Esophagus muscularis mucosa (tissue), 4 donors: ENCODE measurements around the gene OR5B2. TPM values are rescaled to one million over a fixed set of nuclear protein-coding genes. Genes with fewer than 3 reads are reported as not detected.

Experiments used
- DNase-seq: peaks from one replicate; pipeline ENCODE4 v3.0.0-alpha.2; 2017; ENCODE audit errors: extremely low spot score
- H3K27ac ChIP-seq, 4 donors: fragments of 200-600 bp; sonication (generic); replicated peaks in 1 of 4; 1 replicate in 3 of 4; 2 replicates in 1 of 4; pipeline ENCODE4 v1.5.1; 2016 to 2019; ENCODE audit warnings: mild to moderate bottlenecking in 1 of 4
- H3K27me3 ChIP-seq, 4 donors: fragments of 200-600 bp; sonication (generic); one replicate each; pipeline versions ENCODE4 v1.5.1 to v1.6.0; 2016 to 2019
- H3K36me3 ChIP-seq, 4 donors: fragments of 200-600 bp; sonication (generic); one replicate each; pipeline ENCODE4 v1.5.1; 2016 to 2019
- H3K4me1 ChIP-seq, 4 donors: fragments of 200-600 bp; sonication (generic); one replicate each; pipeline ENCODE4 v1.5.1; 2016 to 2019
- H3K4me3 ChIP-seq, 4 donors: fragments of 200-600 bp; sonication (generic); 1 replicate in 2 of 4; 2 replicates in 2 of 4; pipeline ENCODE4 v1.5.1; 2016 to 2019; ENCODE audit warnings: mild to moderate bottlenecking in 4 of 4, moderate library complexity in 1 of 4
- H3K9me3 ChIP-seq, 4 donors: fragments of 200-600 bp; sonication (generic); 1 replicate in 3 of 4; 2 replicates in 1 of 4; pipeline ENCODE4 v1.5.1; 2016 to 2019
- CTCF ChIP-seq, 3 experiments: fragments of 200-600 bp in 2 of 3; fragments of 450-650 bp in 1 of 3; sonication (generic) in 2 of 3; IDR thresholded peaks; one replicate each; pipeline ENCODE4 v1.5.1; 2017 to 2019; ENCODE audit warnings: antibody characterized with exemption in 3 of 3, mild to moderate bottlenecking in 2 of 3, moderate library complexity in 1 of 3
- EP300 ChIP-seq: sonication (generic); formaldehyde crosslinking; IDR thresholded peaks from one replicate; pipeline ENCODE4 v1.6.1; 2017; ENCODE audit warnings: antibody characterized with exemption
- POLR2A ChIP-seq: fragments of 450-650 bp; IDR thresholded peaks from one replicate; pipeline ENCODE4 v1.6.1; 2017; ENCODE audit warnings: antibody characterized with exemption, moderate library complexity, mild to moderate bottlenecking, low read depth
- POLR2AphosphoS5 ChIP-seq, 2 donors: sonication (generic); formaldehyde crosslinking; IDR thresholded peaks; one replicate each; pipeline ENCODE4 v1.6.1; 2017; ENCODE audit warnings: antibody characterized with exemption in 2 of 2
- WGBS: methylation state at CpG from one replicate; pipeline ENCODE4 v1.1.5; 2018; 5-methylcytosine and 5-hydroxymethylcytosine counted together
- intact Hi-C: fragments of 100-400 bp; cut with DNase I; formaldehyde crosslinking; loops from one replicate; pipeline ENCODE4 v1.15.1; 2023
- total RNA-seq, 4 donors: library from RNA; depleted of rRNA; stranded (reverse); fragments of >200 nt; gene quantifications; one replicate each; pipeline versions ENCODE4 v1.1.0 to v1.2.1, GENCODE V29; 2016

OR5B2 gene
- total RNA-seq, 4 donors from 2014 or later, result not detected

GRCh38 chr11:58444300-58444699, 16.4 kb upstream of the OR5B2 start:
- no peak for TF ChIP-seq CTCF (IDR thresholded peaks at IDR 0.05)
- no peak for TF ChIP-seq EP300

GRCh38 chr11:58442136-58442535, 14.2 kb upstream of the OR5B2 start, which contains the start of gene OR5B12:
TSS of gene OR5B12 (minus strand) at chr11:58442236. CDS start at chr11:58440151, 2,085 bp downstream.
- peaks cover 0 to 41% (median 13%) of the 10 kb centered on the region in 4 donors for H3K9me3 ChIP-seq
- intact Hi-C loops, result no loop called here
- no peaks in the 10 kb centered on the region for H3K36me3 ChIP-seq
- WGBS, result 94% methylated on average over 1 of the region's 1 CpG
- H3K4me3 ChIP-seq, result no peak within 1 kb of the TSS
- no peaks in the 10 kb centered on the region for H3K27me3 ChIP-seq
- no peak for DNase-seq
- no peaks in the 10 kb centered on the region for H3K4me1 ChIP-seq
- TF ChIP-seq CTCF (IDR thresholded peaks at IDR 0.05) (no peak), EP300 (no peak), POLR2AphosphoS5 (IDR thresholded peaks at IDR 0.05) (no peak), POLR2A (no peak)
- no peak within 1 kb of the TSS for H3K27ac ChIP-seq

More at GRCh38 chr11:58444300-58444699, 16.4 kb upstream of the OR5B2 start:
- no peak overlapping the region for H3K4me3 ChIP-seq
- H3K27ac ChIP-seq, result no peak overlapping the region
- no peaks in the 10 kb centered on the region for H3K27me3 ChIP-seq
- intact Hi-C loops, result no loop called here
- no peak for DNase-seq
- no peaks in the 10 kb centered on the region for H3K4me1 ChIP-seq
- H3K36me3 ChIP-seq, result no peaks in the 10 kb centered on the region
- 92% methylated on average over 2 of the region's 2 CpGs for WGBS
- H3K9me3 ChIP-seq, result peaks cover 0 to 49% (median 13%) of the 10 kb centered on the region in 4 donors

- intact Hi-C loops, result no loop called here
- Histone ChIP-seq H3K4me1 (no peaks in the 10 kb centered on the region), H3K9me3 (peaks cover 0 to 11% (median 0%) of the 10 kb centered on the region in 4 donors), H3K4me3 (no peak overlapping the region), H3K27ac (no peak overlapping the region), H3K27me3 (no peaks in the 10 kb centered on the region), H3K36me3 (no peaks in the 10 kb centered on the region)
- 53% methylated on average over 4 of the region's 4 CpGs for WGBS
- TF ChIP-seq EP300, result no peak
- TF ChIP-seq POLR2A, result no peak
- no peak for TF ChIP-seq POLR2AphosphoS5 (IDR thresholded peaks at IDR 0.05)
- TF ChIP-seq CTCF (IDR thresholded peaks at IDR 0.05), result no peak
- no peak for DNase-seq
Observed at GRCh38 chr11:58438486-58438885, 10.6 kb upstream of the OR5B2 start.

GRCh38 chr11:58434217-58434616, 6.3 kb upstream of the OR5B2 start:
- no peak overlapping the region for H3K27ac ChIP-seq
- no peaks in the 10 kb centered on the region for H3K27me3 ChIP-seq
- intact Hi-C loops, result no loop called here
- TF ChIP-seq POLR2A (no peak), EP300 (no peak)
- no peaks in the 10 kb centered on the region for H3K4me1 ChIP-seq
- no peak overlapping the region for H3K4me3 ChIP-seq
- no peak for DNase-seq
- 87% methylated on average over 3 of the region's 3 CpGs for WGBS
- no peaks in the 10 kb centered on the region for H3K36me3 ChIP-seq
- H3K9me3 ChIP-seq, result peaks cover 0 to 13% (median 0%) of the 10 kb centered on the region in 4 donors

GRCh38 chr11:58433638-58434203, 5.8 kb upstream of the OR5B2 start:
- H3K9me3 ChIP-seq, result peaks cover 0 to 17% (median 0%) of the 10 kb centered on the region in 4 donors
- intact Hi-C loops, result no loop called here
- DNase-seq, result no peak
- no peaks in the 10 kb centered on the region for H3K4me1 ChIP-seq
- 69% methylated on average over 3 of the region's 3 CpGs for WGBS
- no peak overlapping the region for H3K27ac ChIP-seq
- TF ChIP-seq POLR2AphosphoS5 (IDR thresholded peaks at IDR 0.05) (no peak), POLR2A (no peak), EP300 (no peak)
- H3K27me3 ChIP-seq, result no peaks in the 10 kb centered on the region
- H3K36me3 ChIP-seq, result no peaks in the 10 kb centered on the region
- no peak overlapping the region for H3K4me3 ChIP-seq

- 33% methylated on average over 1 of the region's 1 CpG for WGBS
- intact Hi-C loops, result no loop called here
- no peak for TF ChIP-seq POLR2AphosphoS5 (IDR thresholded peaks at IDR 0.05)
- TF ChIP-seq POLR2A, result no peak
- TF ChIP-seq EP300, result no peak
- no peak for TF ChIP-seq CTCF (IDR thresholded peaks at IDR 0.05)
- Histone ChIP-seq H3K27ac (no peak overlapping the region), H3K9me3 (peaks cover 0 to 13% (median 0%) of the 10 kb centered on the region in 4 donors), H3K36me3 (no peaks in the 10 kb centered on the region), H3K4me3 (no peak overlapping the region), H3K4me1 (no peaks in the 10 kb centered on the region), H3K27me3 (peaks cover 0 to 5% (median 0%) of the 10 kb centered on the region in 4 donors)
- no peak for DNase-seq
Observed at GRCh38 chr11:58429273-58429672, 1.4 kb upstream of the OR5B2 start.
